ENCODE measurements around the gene PLAU.

DNA sequence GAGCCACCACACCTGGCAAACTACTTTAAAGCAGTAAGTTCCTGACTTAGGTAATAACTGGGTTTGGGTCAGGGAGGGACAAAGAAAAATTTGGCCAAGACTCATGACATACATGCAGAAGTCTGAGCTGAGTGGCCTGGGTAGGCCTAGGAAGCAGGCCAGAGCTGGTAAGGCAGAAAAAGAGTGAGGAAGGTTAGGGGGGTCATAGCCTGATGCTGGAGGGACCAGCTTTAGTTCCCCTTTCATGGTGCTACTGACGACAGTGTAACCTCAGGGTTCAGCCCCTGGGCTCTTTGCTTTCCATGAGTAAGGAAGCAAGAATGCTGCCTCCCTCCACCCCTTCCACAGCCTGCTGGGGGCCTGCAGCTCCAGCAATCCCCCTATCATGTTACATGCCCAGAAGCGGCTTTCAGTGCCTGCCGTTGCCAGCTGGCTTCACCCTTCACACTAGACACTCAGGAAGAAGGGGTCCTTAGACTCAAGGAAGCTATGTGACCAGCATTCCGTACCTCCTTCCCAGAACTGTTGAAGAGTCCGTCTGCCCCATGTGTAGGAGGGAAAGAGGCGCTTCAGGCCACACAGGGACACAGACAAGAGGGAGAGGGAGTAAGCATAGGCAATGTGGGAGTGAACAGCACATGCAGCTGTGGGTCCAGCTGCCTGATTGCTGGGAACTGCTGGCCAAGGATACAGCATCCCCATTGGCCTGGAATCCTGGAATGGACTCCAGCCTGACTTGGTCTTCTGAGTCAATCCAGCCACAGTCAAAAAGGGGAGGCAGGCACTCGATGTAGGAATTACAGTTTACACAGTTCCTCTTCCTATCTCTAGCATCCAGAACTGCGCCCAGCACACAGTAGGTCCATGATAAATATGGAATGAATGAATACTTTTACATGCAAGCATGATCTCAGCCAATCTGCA lies 4.1 kb upstream of the PLAU start:
- TF ChIP-seq, protein P1, sequence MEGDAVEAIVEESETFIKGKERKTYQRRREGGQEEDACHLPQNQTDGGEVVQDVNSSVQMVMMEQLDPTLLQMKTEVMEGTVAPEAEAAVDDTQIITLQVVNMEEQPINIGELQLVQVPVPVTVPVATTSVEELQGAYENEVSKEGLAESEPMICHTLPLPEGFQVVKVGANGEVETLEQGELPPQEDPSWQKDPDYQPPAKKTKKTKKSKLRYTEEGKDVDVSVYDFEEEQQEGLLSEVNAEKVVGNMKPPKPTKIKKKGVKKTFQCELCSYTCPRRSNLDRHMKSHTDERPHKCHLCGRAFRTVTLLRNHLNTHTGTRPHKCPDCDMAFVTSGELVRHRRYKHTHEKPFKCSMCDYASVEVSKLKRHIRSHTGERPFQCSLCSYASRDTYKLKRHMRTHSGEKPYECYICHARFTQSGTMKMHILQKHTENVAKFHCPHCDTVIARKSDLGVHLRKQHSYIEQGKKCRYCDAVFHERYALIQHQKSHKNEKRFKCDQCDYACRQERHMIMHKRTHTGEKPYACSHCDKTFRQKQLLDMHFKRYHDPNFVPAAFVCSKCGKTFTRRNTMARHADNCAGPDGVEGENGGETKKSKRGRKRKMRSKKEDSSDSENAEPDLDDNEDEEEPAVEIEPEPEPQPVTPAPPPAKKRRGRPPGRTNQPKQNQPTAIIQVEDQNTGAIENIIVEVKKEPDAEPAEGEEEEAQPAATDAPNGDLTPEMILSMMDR (conservative IDR thresholded peaks at IDR 0.05; ENCODE audit: low read depth, low read length) = no peak
- TF ChIP-seq EZH2 (IDR thresholded peaks at IDR 0.05; ENCODE audit: low read length, unreplicated experiment) (no peak), EZH2phosphoT487 (IDR thresholded peaks at IDR 0.05; ENCODE audit: borderline replicate concordance, low read length) (no peak)
